K562 (cell line): Measurements from ENCODE around the gene ATF4. TPM values are rescaled to one million over a fixed set of nuclear protein-coding genes. Genes with fewer than 3 reads are reported as not detected.

Source experiments
- ATAC-seq: fragments of 200-7000 bp; cut with Tn5 transposase; 3 replicates; pipeline ENCODE4 v1.9.1; 2020; ENCODE audit warnings: moderate library complexity
- BruUV-seq: library from RNA; stranded (reverse); fragments of 400-500 nt; replicated peaks from 2 replicates; lab custom pipeline; 2021; lab: Mats Ljungman, UMichigan
- CTCF ChIA-PET: fragments of 300-600 bp; formaldehyde crosslinking; extraction: SDS; loops from one replicate; lab custom pipeline; 2021; ENCODE audit warnings: low intra/inter-chr PET ratio; lab: Yijun Ruan, JAX
- POLR2A ChIA-PET: fragments of 300-600, 350-650 bp; sonication (Branson Sonifier 250); formaldehyde crosslinking; extraction: SDS; loops from one replicate; lab custom pipeline; 2021; ENCODE audit warnings: antibody characterized with exemption, inconsistent platforms; lab: Yijun Ruan, JAX
- DNase-seq, 4 experiments: peaks; one replicate each; pipeline versions ENCODE4 v3.0.0 to v3.0.0-alpha.2; 2011 to 2018; ENCODE audit warnings: low spot score in 3 of 4, mixed read lengths in 3 of 4; ENCODE audit errors: extremely low read depth in 1 of 4
- FAIRE-seq: peaks from 2 replicates; lab custom pipeline; 2011; peaks lifted over from hg19 to GRCh38; lab: Jason Lieb, UNC
- H2AFZ ChIP-seq: 2 replicates; pipeline ENCODE4 v1.6.0; 2011; ENCODE audit warnings: low read depth, low read length, control low read depth, inconsistent platforms
- H3K27ac ChIP-seq: fragments of 200-600 bp; 3 replicates; pipeline ENCODE4 v1.8.0; 2011; ENCODE audit warnings: low read depth, mild to moderate bottlenecking, control low read depth, inconsistent platforms, low read length, moderate library complexity, mixed read lengths; ENCODE audit errors: extremely low read depth
- H3K27me3 ChIP-seq, 2 experiments: fragments of 300-600 bp in 1 of 2; 2 replicates in 1 of 2; 3 replicates in 1 of 2; pipeline versions ENCODE4 v1.6.0 to v1.8.0; 2011; ENCODE audit warnings: inconsistent platforms in 2 of 2, low read length in 2 of 2, mild to moderate bottlenecking in 1 of 2, mixed read lengths in 1 of 2, moderate library complexity in 1 of 2; ENCODE audit not compliant: control insufficient read depth in 2 of 2, insufficient read depth in 2 of 2
- H3K36me3 ChIP-seq: fragments of 300-600 bp; 3 replicates; pipeline ENCODE4 v1.8.0; 2011; ENCODE audit warnings: mild to moderate bottlenecking, low read length, inconsistent platforms; ENCODE audit not compliant: control insufficient read depth, insufficient read depth
- H3K4me1 ChIP-seq, 2 experiments: fragments of 200-600 bp in 1 of 2; replicated peaks in 1 of 2; 2 replicates in 1 of 2; 3 replicates in 1 of 2; pipeline versions ENCODE4 v1.5.1 to v1.8.0; 2011; ENCODE audit warnings: inconsistent platforms in 2 of 2, low read length in 2 of 2, mild to moderate bottlenecking in 1 of 2, mixed read lengths in 1 of 2, moderate library complexity in 1 of 2; ENCODE audit not compliant: control insufficient read depth in 2 of 2, insufficient read depth in 2 of 2
- H3K4me2 ChIP-seq: 2 replicates; pipeline ENCODE4 v1.6.1; 2011; ENCODE audit warnings: low read length, control low read depth, inconsistent platforms, mixed read lengths; ENCODE audit not compliant: insufficient read depth
- H3K4me3 ChIP-seq: fragments of 200-600 bp; sonication (generic), shearing (Covaris generic); 2 replicates; pipeline ENCODE4 v1.5.1; 2016; ENCODE audit warnings: control low read depth, inconsistent platforms
- H3K79me2 ChIP-seq: fragments of 200-600 bp; 3 replicates; pipeline ENCODE4 v1.8.0; 2011; ENCODE audit warnings: low read length, inconsistent platforms; ENCODE audit not compliant: control insufficient read depth, insufficient read depth
- H3K9ac ChIP-seq, 2 experiments: 2 replicates each; pipeline versions ENCODE4 v1.6.0 to v1.6.1; 2011; ENCODE audit warnings: low read depth in 2 of 2, low read length in 2 of 2, control low read depth in 1 of 2, inconsistent platforms in 1 of 2, mild to moderate bottlenecking in 1 of 2, mixed read lengths in 1 of 2; ENCODE audit not compliant: insufficient read depth in 1 of 2
- H3K9me1 ChIP-seq: one replicate; pipeline ENCODE4 v1.6.0; 2011; ENCODE audit warnings: inconsistent platforms, mild to moderate bottlenecking, low read length, moderate library complexity; ENCODE audit not compliant: control insufficient read depth, insufficient read depth
- H3K9me3 ChIP-seq: replicated peaks from 2 replicates; pipeline ENCODE4 v1.5.1; 2011; ENCODE audit warnings: low read depth, low read length, inconsistent platforms; ENCODE audit not compliant: control insufficient read depth, insufficient read depth
- H4K20me1 ChIP-seq: replicated peaks from 2 replicates; pipeline ENCODE4 v1.6.1; 2011; ENCODE audit warnings: low read length, inconsistent platforms, mixed read lengths; ENCODE audit not compliant: control insufficient read depth, insufficient read depth
- EP300 ChIP-seq: IDR thresholded peaks from 2 replicates; pipeline ENCODE4 v1.6.1; 2012; ENCODE audit warnings: low read length, improper control_type of control experiment
- ETS2 ChIP-seq: IDR thresholded peaks from 2 replicates; pipeline ENCODE4 v1.6.1; 2016; ENCODE audit warnings: borderline replicate concordance, missing genetic modification characterization, mild to moderate bottlenecking, moderate library complexity, missing compliant biosample characterization; ENCODE audit not compliant: poor library complexity, severe bottlenecking
- POLR2A ChIP-seq: fragments of 450-650 bp; conservative IDR thresholded peaks from 2 replicates; pipeline ENCODE4 v1.6.1; 2016
- POLR2AphosphoS5 ChIP-seq: IDR thresholded peaks from 2 replicates; pipeline ENCODE4 v1.6.1; 2011; ENCODE audit warnings: mild to moderate bottlenecking, low read depth, low read length, moderate library complexity; ENCODE audit not compliant: control insufficient read depth, insufficient read depth
- POLR2G ChIP-seq: fragments of 200-400 bp; formaldehyde crosslinking; IDR thresholded peaks from 2 replicates; pipeline ENCODE4 v1.6.1; 2017; ENCODE audit warnings: low read depth, mild to moderate bottlenecking, antibody characterized with exemption, low read length, moderate library complexity
- SRSF9 ChIP-seq: fragments of 200-400 bp; formaldehyde crosslinking; IDR thresholded peaks from 2 replicates; pipeline ENCODE4 v1.6.1; 2017; ENCODE audit warnings: low read depth, low read length, borderline replicate concordance
- ZNF316 ChIP-seq: fragments of 450-650 bp; IDR thresholded peaks from 2 replicates; pipeline ENCODE4 v1.6.1; 2016
- ZNF512 ChIP-seq: IDR thresholded peaks from 2 replicates; pipeline ENCODE4 v1.6.1; 2016; ENCODE audit warnings: missing genetic modification characterization, missing compliant biosample characterization
- WGBS: fragments of 100-300 bp; shearing (Covaris generic); methylation state at CpG from one replicate; pipeline ENCODE4 v1.1.6; 2016; ENCODE audit warnings: low coverage, mixed read lengths; ENCODE audit not compliant: insufficient coverage; ENCODE audit errors: missing lambda C conversion rate; 5-methylcytosine and 5-hydroxymethylcytosine counted together
- in situ Hi-C: fragments of 300-500 bp; cut with MboI; formaldehyde crosslinking; loops from 4 replicates; pipeline ENCODE4 v1.15.0; 2018; ENCODE audit warnings: inconsistent platforms, mixed read lengths
- intact Hi-C: fragments of 100-400 bp; cut with micrococcal nuclease; formaldehyde crosslinking; loops from 2 replicates; pipeline ENCODE4 v1.14.2; 2022
- polyA plus RNA-seq, 8 experiments: library from polyadenylated mRNA; depleted of rRNA in 4 of 8; stranded (reverse) in 5 of 8; unstranded in 3 of 8; fragments of >200 nt; fragmentation: Nextera tagmentation in 2 of 8; fragmentation: Illumina TruSeq in 1 of 8; extraction: Ambion mirVana in 2 of 8; extraction: Trizol in 1 of 8; gene quantifications; 2 replicates each; pipeline versions ENCODE4 v1.2.1 to v1.2.3, GENCODE V29; 2011 to 2014; ENCODE audit warnings: inconsistent platforms in 1 of 8, missing spikeins in 1 of 8
- total RNA-seq, 7 experiments: library from RNA; depleted of rRNA in 6 of 7; stranded (reverse); fragments of >200 nt in 6 of 7; fragmentation: Illumina TruSeq in 2 of 7; extraction: Trizol in 2 of 7; gene quantifications; 2 replicates each; pipeline versions ENCODE4 v1.2.1 to v1.2.3, GENCODE V29; 2011 to 2021; ENCODE audit warnings: low replicate concordance in 1 of 7

ATF4 gene
- total and polyA plus RNA-seq, 9 of the 15 experiments (the other 6 are each of a cell fraction or from before 2014, with no cell fraction given) = 93.1 to 723 (median 355) TPM

DNA sequence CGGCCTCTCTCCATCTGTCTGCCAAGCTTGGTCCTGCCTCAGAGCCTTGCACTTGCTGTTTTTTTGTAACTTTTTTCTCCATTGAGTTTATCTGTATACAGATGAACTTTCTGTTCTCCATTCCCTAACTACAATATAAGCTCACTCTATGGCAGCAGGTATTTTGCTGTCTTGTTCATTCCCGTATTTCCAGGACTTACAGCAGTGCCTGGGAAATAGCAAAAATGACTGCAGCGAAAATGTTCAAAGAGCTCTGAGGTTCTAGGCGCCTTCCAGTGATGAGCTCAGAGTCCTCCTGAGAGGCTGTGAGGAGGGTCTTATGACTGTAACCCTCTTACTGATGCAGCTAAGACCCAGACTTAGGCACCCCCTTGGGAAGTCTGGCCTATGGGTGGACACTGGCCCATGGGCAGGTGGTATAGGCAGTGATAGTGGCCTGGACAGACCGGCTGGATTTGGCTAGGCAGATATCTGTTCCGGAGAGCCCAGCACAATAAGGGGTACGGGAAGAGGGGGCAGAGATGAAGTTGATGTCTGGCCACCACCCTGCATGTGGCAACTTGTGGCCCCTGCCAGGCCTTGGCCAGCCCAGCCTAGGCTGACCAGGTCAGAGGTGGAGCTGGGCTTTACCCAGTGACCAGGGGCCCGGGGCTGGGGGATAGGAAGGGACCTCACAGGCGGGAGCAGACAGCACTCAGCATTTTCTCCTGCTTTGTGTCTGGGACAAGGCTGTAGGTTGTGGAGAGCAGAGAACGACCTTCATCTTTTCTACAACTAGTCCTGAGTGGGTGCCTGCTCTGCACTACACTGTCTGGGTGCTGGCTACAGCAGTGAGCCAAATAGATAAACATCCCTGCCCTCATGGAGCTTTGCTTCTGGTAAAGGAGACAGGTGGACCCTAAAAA, 4.6 kb downstream of the ATF4 start:
- Histone ChIP-seq H3K4me2 (no peak overlapping the region), H3K4me1 (peaks cover 17 to 54% of the 10 kb centered on the region in 2 experiments; a peak in 4 of 5 replicates), H3K9me3 (no peaks in the 10 kb centered on the region), H3K9me1 (no peaks in the 10 kb centered on the region), H3K36me3 (peaks cover 67% of the 10 kb centered on the region), H4K20me1 (peaks cover 28% of the 10 kb centered on the region), H3K27me3 (no peaks in the 10 kb centered on the region), H2AFZ (no peak overlapping the region), H3K27ac (no peak overlapping the region; the same call in 2 of the 3 replicates), H3K79me2 (peaks cover 66% of the 10 kb centered on the region), H3K4me3 (no peak overlapping the region), H3K9ac (no peak overlapping the region)
- in situ Hi-C loops (no loop called here), intact Hi-C loops (loop anchor here (10.0 kb wide), 1 partner anchor 350 kb away; no protein-coding TSS in a partner anchor)
- no peak for FAIRE-seq
- TF ChIP-seq ZNF316 = 0 out of 2 replicates have a peak, but pooled peaks have one; percentile 38
- peak; percentile 21; the same call in 1 of the 2 replicates for TF ChIP-seq POLR2AphosphoS5
- no peak for TF ChIP-seq ZNF512 (tag)
- TF ChIP-seq SRSF9 = no peak
- no peak for TF ChIP-seq ETS2
- peak; percentile 67 for TF ChIP-seq POLR2G
- peak; percentile 25; the same call in 1 of the 2 replicates for TF ChIP-seq POLR2A
- TF ChIP-seq EP300 = no peak
- 86% methylated on average over 7 of the region's 10 CpGs for WGBS
- no peak for DNase-seq
- ChIA-PET CTCF (no interaction called here), POLR2A (interaction anchor here (0.7 to 6.1 kb wide), 16 partner anchors 8 to 519 kb away, joined by 3 to 106 read pairs (median 4); partner anchors contain the start of genes MIEF1, RPL3 and RPS19BP1)
- BruUV-seq = no TSS peak
- no peak for ATAC-seq
